Activated CD4-positive, CD25-positive, alpha-beta regulatory T cell treated with anti-CD3 and anti-CD28 coated beads, Interleukin-2, amount 50 U/mL, for 16 hours (primary cell): Measurements from ENCODE around the gene WDR93.

ENCODE experiments used
- DNase-seq: peaks from one replicate; pipeline ENCODE4 v3.0.0-alpha.2; 2020; ENCODE audit warnings: low read depth, low spot score

WDR93 gene

GRCh38 chr15:89749054-89749453 is 58.4 kb downstream of the WDR93 start:
- no peak for DNase-seq

DNA sequence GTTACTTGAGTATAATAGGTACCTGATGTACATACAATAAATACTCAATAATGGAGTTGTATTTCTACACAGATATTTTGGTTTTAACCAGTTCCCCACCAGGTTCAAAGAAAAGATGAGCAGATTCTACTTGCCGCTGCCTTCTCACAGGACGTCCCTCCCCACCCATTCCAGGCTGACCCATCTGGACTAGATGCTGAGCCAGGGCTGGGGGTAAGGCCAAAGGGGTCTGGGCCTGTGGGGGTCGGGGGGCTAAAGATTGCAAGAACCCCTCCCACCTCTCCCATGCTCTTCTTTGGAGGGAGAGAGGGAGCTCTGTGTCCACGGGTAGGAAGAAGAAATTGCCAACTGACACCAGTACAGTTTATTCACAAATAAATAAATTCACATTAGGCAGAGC is 58.9 kb downstream of the WDR93 start:
- DNase-seq = no peak

GRCh38 chr15:89749951-89750559 is 59.4 kb downstream of the WDR93 start:
- no peak for DNase-seq

DNA sequence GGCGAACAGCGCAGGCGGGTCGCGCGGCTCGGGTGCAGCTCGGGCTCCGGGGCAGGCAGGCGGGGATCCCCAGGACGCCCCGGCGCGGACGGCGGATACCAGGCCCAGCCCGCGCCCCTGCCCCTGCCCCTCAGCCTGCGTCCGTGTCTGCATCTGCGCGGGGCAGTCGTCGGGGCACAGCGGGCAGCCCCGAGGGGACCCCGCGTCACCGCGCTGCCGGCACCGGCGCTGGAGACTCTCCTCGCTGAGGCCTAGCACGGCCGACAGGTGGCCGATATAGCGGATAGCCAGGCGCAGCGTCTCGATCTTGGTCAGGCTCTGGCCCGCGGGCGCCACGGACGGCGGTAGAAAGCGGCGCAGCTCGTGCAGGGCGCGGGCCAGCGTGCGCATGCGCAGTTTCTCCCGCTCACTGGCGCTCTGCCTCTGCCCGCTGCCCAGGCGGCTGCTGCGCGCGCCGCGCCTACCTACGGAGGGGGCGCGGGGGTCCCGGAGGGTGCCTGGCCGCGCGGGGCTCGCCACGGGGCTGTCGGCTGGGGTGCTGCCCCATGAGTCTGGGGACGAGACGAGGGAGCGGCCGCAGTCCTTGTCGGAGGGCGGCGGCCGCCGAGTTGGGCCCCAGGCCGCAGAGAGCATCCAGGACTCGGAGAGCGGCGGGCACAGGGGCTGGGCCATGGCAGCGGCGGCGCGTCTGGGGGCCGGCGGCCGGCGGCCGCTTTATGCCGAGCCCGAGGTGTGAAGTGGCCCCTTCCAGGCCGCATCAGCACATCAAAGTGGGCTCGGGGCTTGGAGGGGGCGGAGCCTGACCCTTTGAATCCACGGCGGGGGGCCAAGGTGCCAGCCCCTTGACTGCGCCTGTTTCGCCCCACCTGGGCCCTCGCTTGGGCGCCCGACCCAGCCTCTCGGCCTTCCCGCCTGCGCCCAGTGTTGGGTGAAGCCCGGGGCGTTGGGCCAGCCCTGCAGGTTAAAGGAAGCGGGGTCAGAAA is 60.2 kb downstream of the WDR93 start, which contains the start of gene MESP1:
TSS of gene MESP1 (minus strand) at position 690 of the 983 bp plus-strand sequence. CDS start at position 672, 18 bp downstream.
- DNase-seq = peak; percentile 63

GRCh38 chr15:89751748-89752147 is 61.1 kb downstream of the WDR93 start:
- no peak for DNase-seq

- DNase-seq = no peak
These were observed 63.2 kb downstream of the WDR93 start for GRCh38 chr15:89753855-89754254.

GRCh38 chr15:89754361-89755154 is 63.9 kb downstream of the WDR93 start:
- DNase-seq = no peak

DNA sequence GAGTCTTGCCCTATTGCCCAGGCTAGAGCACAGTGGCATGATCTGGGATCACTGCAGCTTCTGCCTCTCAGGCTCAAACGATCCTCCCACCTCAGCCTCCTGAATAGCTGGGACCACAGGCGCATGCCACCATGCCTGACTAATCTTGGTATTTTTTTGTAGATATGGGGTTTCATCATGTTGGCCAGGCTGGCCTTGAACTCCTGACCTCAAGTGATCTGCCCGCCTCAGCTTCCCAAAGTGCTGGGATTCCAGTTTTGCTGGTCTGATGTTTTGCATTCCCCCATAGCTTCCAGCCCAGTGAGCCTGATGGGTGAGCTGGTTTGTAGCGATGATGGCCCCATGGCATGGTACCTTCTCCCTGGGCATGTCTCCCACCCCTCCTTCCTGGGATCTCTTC is 65.1 kb downstream of the WDR93 start:
- DNase-seq = no peak

GRCh38 chr15:89756897-89757296 is 66.3 kb downstream of the WDR93 start:
- no peak for DNase-seq

GRCh38 chr15:89758283-89758682 is 67.7 kb downstream of the WDR93 start:
- DNase-seq = no peak

DNA sequence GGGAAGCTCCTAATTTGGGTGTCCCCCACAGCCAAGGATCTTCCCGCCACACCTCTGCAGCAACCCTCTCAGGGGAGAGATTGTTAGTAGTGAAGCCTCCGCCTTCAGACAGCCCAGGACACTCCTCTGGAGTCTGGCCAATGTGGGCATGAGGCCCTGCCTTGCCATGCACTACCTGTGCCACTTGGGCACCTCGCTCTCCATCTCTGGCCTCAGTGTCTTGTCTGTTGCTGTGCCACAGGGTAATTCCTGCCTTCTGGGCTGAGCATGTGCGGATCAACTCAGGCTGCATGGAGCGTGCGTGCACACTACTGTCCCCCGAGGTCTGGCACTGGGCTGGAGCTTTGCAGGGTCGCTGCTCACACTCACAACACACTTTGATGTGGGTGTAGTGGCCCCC is 68.4 kb downstream of the WDR93 start:
- DNase-seq = no peak

- no peak for DNase-seq
These were observed 69.2 kb downstream of the WDR93 start for GRCh38 chr15:89759835-89760234.

- DNase-seq = peak; percentile 42
These were observed 69.8 kb downstream of the WDR93 start for GRCh38 chr15:89760303-89761008.

GRCh38 chr15:89761009-89761831 is 70.6 kb downstream of the WDR93 start:
- DNase-seq = no peak

- no peak for DNase-seq
These were observed 71.3 kb downstream of the WDR93 start for GRCh38 chr15:89761929-89762328.

- no peak for DNase-seq
These were observed 75.1 kb downstream of the WDR93 start for GRCh38 chr15:89765694-89766093.

DNA sequence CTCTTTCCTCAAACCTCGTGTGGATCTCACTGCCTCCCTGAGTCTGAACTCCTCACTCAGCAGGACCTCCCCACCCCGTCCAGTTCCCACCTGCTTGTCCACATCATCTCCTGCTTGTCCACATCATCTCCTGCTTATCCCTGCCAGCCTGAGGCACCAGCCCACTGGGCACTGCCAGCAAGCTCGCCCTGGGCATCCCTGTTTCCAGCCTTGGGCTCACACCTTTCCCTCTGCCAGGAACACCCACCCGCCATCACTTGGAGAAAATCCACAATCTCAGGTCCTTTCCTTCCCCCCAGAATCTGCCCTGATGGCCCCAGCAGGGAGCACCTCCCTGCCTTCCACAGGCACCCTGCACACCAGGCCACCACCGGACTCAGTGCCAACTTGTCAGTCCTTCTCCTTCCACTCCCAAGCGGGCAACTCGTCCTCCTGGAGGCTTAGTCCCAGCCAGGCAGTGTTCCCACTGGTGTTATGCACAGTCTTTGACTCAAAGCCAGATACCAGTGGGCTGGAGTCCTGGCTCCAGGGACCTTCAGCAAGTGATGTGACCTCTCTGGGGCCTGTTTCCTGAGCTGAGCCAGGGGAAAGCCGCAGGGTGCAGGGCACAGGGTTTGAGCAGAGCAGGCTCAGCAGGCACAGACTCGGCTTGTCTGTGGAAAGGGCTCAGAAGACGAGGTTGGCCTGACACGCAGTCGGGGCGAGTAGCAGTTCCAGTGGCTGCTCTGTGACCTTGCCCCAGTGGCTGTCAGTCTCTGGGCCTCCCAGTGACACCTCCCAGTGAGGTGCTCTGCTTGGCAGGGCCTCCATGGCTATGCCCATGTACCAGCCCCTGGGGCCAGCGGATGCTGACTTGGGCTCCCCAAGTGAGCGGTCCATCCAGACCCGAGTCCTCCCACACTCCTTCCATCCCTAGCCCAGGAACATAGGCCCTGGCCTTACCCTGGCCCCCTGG is 76.0 kb downstream of the WDR93 start:
- DNase-seq = no peak

DNA sequence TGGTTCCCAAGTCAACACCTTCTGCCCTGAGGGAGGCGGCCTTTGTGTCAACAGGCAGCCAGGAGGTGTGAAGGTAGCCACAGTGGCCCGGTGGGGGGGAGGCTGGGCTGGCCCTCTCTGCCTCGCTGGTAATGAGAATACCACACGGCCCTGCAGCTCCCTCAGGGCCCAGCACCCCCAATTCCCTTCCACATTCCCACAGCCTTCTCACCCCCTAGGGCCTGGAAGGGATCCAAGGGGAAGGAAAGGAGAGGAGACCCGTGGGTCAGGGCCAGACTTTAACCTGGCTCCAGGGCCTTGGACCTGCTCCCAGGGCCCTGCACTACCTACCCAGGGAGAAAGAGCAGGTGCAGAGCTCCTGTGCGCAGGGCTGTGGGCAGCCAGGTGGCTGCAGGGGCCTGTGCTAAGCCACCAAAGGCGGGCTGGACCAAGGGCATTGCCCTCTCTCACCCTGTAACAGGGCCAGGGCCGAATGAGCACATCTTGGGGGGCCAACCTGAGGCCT is 76.9 kb downstream of the WDR93 start:
- no peak for DNase-seq

GRCh38 chr15:89768071-89768500 is 77.5 kb downstream of the WDR93 start:
- DNase-seq = no peak
